IPS DF 6.9 (cell line): Measurements from ENCODE around the gene ZNF428.

Experiments
- DNase-seq: peaks from one replicate; pipeline ENCODE4 v3.0.0-alpha.2; 2013; ENCODE audit warnings: low read depth, low spot score
- H3K27ac ChIP-seq: one replicate; pipeline ENCODE4 v1.5.1; 2013; ENCODE audit warnings: low read length, control low read depth
- H3K27me3 ChIP-seq: 2 replicates; pipeline ENCODE4 v1.6.1; 2013; ENCODE audit warnings: mild to moderate bottlenecking, low read length; ENCODE audit not compliant: control insufficient read depth, insufficient read depth
- H3K36me3 ChIP-seq: 2 replicates; pipeline ENCODE4 v1.6.1; 2013; ENCODE audit warnings: low read length; ENCODE audit not compliant: control insufficient read depth, insufficient read depth
- H3K4me1 ChIP-seq: 2 replicates; pipeline ENCODE4 v1.6.1; 2013; ENCODE audit warnings: low read length; ENCODE audit not compliant: control insufficient read depth, insufficient read depth
- H3K4me3 ChIP-seq: 2 replicates; pipeline ENCODE4 v1.5.1; 2013; ENCODE audit warnings: mild to moderate bottlenecking, low read length
- H3K9me3 ChIP-seq: 2 replicates; pipeline ENCODE4 v1.6.1; 2013; ENCODE audit warnings: low read length, inconsistent platforms; ENCODE audit not compliant: control insufficient read depth, insufficient read depth
- WGBS: extraction: QIAGEN DNeasy Blood & Tissue Kit; methylation state at CpG from one replicate; pipeline ENCODE4 v1.1.7; 2013; ENCODE audit warnings: mixed read lengths, missing lambda C conversion rate; ENCODE audit not compliant: insufficient read length, insufficient coverage; 5-methylcytosine and 5-hydroxymethylcytosine counted together

The ZNF428 gene

GRCh38 chr19:43619262-43620060 lies at the start of gene ZNF428:
TSS of gene ZNF428 (minus strand) at chr19:43619629. CDS start at chr19:43614304, 5,325 bp downstream.
- Histone ChIP-seq H3K27ac (no peak within 1 kb of the TSS), H3K4me3 (peak within 1 kb of the TSS; percentile 60; the same call in 1 of the 2 replicates), H3K4me1 (peaks cover 5% of the 10 kb centered on the region; the same call in 1 of the 2 replicates), H3K36me3 (no peaks in the 10 kb centered on the region), H3K27me3 (no peaks in the 10 kb centered on the region), H3K9me3 (no peaks in the 10 kb centered on the region)
- no peak for DNase-seq
- no CpG with 5 or more reads among the region's 81 CpGs for WGBS

GRCh38 chr19:43668406-43669109 lies 49.1 kb upstream of the ZNF428 start:
- H3K27ac ChIP-seq = no peak overlapping the region
- H3K4me1 ChIP-seq = peaks cover 6% of the 10 kb centered on the region
- H3K4me3 ChIP-seq = peak overlapping the region; percentile 41; the same call in 1 of the 2 replicates
- H3K36me3 ChIP-seq = peaks cover 4% of the 10 kb centered on the region; the same call in 1 of the 2 replicates
- no CpG with 5 or more reads among the region's 44 CpGs for WGBS
- peak; percentile 96 for DNase-seq
- no peaks in the 10 kb centered on the region for H3K27me3 ChIP-seq
- H3K9me3 ChIP-seq = no peaks in the 10 kb centered on the region

- no CpG with 5 or more reads among the region's 29 CpGs for WGBS
- Histone ChIP-seq H3K9me3 (no peaks in the 10 kb centered on the region), H3K27me3 (no peaks in the 10 kb centered on the region), H3K27ac (no peak overlapping the region), H3K4me3 (peak overlapping the region; percentile 31; the same call in 1 of the 2 replicates), H3K4me1 (peaks cover 6% of the 10 kb centered on the region), H3K36me3 (peaks cover 4% of the 10 kb centered on the region; the same call in 1 of the 2 replicates)
- DNase-seq = peak; percentile 92
Observed at GRCh38 chr19:43667876-43668405, 48.5 kb upstream of the ZNF428 start.

- H3K4me1 ChIP-seq = peaks cover 6% of the 10 kb centered on the region
- H3K27ac ChIP-seq = no peak overlapping the region
- no peak for DNase-seq
- no peaks in the 10 kb centered on the region for H3K9me3 ChIP-seq
- no CpG with 5 or more reads among the region's 26 CpGs for WGBS
- H3K36me3 ChIP-seq = peaks cover 4% of the 10 kb centered on the region; the same call in 1 of the 2 replicates
- no peaks in the 10 kb centered on the region for H3K27me3 ChIP-seq
- peak overlapping the region; percentile 31; the same call in 1 of the 2 replicates for H3K4me3 ChIP-seq
Observed at GRCh38 chr19:43667126-43667875, 47.9 kb upstream of the ZNF428 start.

- no peak overlapping the region for H3K27ac ChIP-seq
- peaks cover 4% of the 10 kb centered on the region; the same call in 1 of the 2 replicates for H3K36me3 ChIP-seq
- peaks cover 6% of the 10 kb centered on the region for H3K4me1 ChIP-seq
- H3K4me3 ChIP-seq = no peak overlapping the region
- no CpG with 5 or more reads among the region's 7 CpGs for WGBS
- H3K27me3 ChIP-seq = no peaks in the 10 kb centered on the region
- no peak for DNase-seq
- no peaks in the 10 kb centered on the region for H3K9me3 ChIP-seq
Observed at GRCh38 chr19:43664018-43664417, 44.6 kb upstream of the ZNF428 start.

GRCh38 chr19:43662487-43662886 lies 43.1 kb upstream of the ZNF428 start:
- Histone ChIP-seq H3K4me3 (no peak overlapping the region), H3K9me3 (no peaks in the 10 kb centered on the region), H3K4me1 (peaks cover 5% of the 10 kb centered on the region), H3K27me3 (no peaks in the 10 kb centered on the region), H3K36me3 (peaks cover 4% of the 10 kb centered on the region; the same call in 1 of the 2 replicates), H3K27ac (no peak overlapping the region)
- no peak for DNase-seq
- no CpG with 5 or more reads among the region's 6 CpGs for WGBS

GRCh38 chr19:43660971-43661360 lies 41.5 kb upstream of the ZNF428 start:
- peaks cover 4% of the 10 kb centered on the region; the same call in 1 of the 2 replicates for H3K36me3 ChIP-seq

GRCh38 chr19:43660301-43660970 lies 41.0 kb upstream of the ZNF428 start:
- H3K36me3 ChIP-seq = peaks cover 5% of the 10 kb centered on the region
- no CpG with 5 or more reads among the region's 7 CpGs for WGBS
- no peaks in the 10 kb centered on the region for H3K9me3 ChIP-seq
- H3K27me3 ChIP-seq = no peaks in the 10 kb centered on the region
- H3K4me3 ChIP-seq = no peak overlapping the region
- DNase-seq = no peak
- H3K27ac ChIP-seq = no peak overlapping the region
- no peaks in the 10 kb centered on the region for H3K4me1 ChIP-seq

More at GRCh38 chr19:43660971-43661360, 41.5 kb upstream of the ZNF428 start:
- Histone ChIP-seq H3K4me1 (no peaks in the 10 kb centered on the region), H3K27me3 (no peaks in the 10 kb centered on the region), H3K9me3 (no peaks in the 10 kb centered on the region), H3K27ac (no peak overlapping the region), H3K4me3 (no peak overlapping the region)
- WGBS = no CpG with 5 or more reads among the region's 6 CpGs
- no peak for DNase-seq

GRCh38 chr19:43658494-43658893 lies 39.1 kb upstream of the ZNF428 start:
- H3K27me3 ChIP-seq = no peaks in the 10 kb centered on the region
- no peak overlapping the region for H3K4me3 ChIP-seq
- H3K27ac ChIP-seq = no peak overlapping the region
- peaks cover 6% of the 10 kb centered on the region; the same call in 1 of the 2 replicates for H3K36me3 ChIP-seq
- DNase-seq = no peak
- no peaks in the 10 kb centered on the region for H3K4me1 ChIP-seq
- no CpG with 5 or more reads among the region's 8 CpGs for WGBS
- H3K9me3 ChIP-seq = no peaks in the 10 kb centered on the region
